ENCODE results near the gene NOL4L. TPM values are rescaled to one million over a fixed set of nuclear protein-coding genes. Genes with fewer than 3 reads are reported as not detected.

The NOL4L gene
- polyA plus RNA-seq, 2 of the 4 experiments (the other 2 are of a cell fraction) = 9.5 to 11.8 TPM

DNA sequence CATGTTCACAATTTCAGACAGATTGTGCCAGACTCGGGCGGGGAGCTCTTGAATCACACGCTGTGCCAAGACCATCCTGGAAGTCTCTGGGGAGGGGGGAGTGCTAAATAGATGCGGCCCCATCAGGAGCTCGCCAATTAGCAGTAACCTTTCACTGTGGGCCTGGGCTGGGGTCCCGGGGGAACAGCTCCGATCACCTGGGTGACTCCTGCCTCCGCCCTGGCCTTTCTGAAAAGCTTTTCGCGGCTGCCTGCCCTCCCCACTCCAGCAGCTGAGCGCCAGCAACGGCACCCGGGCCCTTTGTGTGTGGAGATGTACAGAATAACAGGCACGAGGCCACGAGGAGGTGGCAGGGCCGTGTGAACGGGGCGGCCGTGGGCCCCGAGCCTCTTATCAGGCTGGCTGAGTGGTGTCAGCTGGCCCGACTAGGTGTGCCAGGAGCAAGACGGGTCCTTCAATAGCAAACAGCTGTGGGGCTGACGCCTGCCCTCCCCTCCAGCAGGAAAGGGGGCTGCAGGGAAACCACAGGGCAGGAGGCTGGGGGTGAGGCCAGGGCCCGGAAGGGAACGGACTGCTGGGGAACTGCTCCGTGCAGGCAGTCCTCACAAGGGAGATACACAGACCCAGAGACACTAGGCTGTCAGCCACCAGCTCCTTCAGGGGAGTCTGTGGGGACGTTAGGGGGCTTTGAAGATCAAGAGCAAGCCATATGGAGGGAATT, 56.8 kb downstream of the NOL4L start:
- POLR2A ChIA-PET = no interaction called here
- 73% methylated on average over 27 of the region's 27 CpGs for WGBS (ENCODE audit: missing lambda C conversion rate)
- no peak overlapping the region for H3K27ac ChIP-seq
- CTCF ChIA-PET = interaction anchor here (1.3 to 27.6 kb wide), 2 partner anchors 8 to 123 kb away, joined by 3 to 670 read pairs; no protein-coding TSS in a partner anchor
- no peak overlapping the region for H3K4me2 ChIP-seq
- H3K9me3 ChIP-seq = no peaks in the 10 kb centered on the region
- TF ChIP-seq RARB (CRISPR knock-in tag; IDR thresholded peaks at IDR 0.05) = no peak
- TF ChIP-seq RFX5 (IDR thresholded peaks at IDR 0.05) = no peak
- TF ChIP-seq EHF (CRISPR knock-in tag; IDR thresholded peaks at IDR 0.05) = no peak
- TF ChIP-seq, protein P1, sequence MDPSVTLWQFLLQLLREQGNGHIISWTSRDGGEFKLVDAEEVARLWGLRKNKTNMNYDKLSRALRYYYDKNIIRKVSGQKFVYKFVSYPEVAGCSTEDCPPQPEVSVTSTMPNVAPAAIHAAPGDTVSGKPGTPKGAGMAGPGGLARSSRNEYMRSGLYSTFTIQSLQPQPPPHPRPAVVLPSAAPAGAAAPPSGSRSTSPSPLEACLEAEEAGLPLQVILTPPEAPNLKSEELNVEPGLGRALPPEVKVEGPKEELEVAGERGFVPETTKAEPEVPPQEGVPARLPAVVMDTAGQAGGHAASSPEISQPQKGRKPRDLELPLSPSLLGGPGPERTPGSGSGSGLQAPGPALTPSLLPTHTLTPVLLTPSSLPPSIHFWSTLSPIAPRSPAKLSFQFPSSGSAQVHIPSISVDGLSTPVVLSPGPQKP (IDR thresholded peaks at IDR 0.05; ENCODE audit: low read depth, low read length) = no peak
- no peak for TF ChIP-seq CHD2 (IDR thresholded peaks at IDR 0.05; ENCODE audit: low read length, partially characterized antibody)
- no peak for TF ChIP-seq MYC (IDR thresholded peaks at IDR 0.05; ENCODE audit: borderline replicate concordance, low read length)
- no peak for TF ChIP-seq KDM5A (IDR thresholded peaks at IDR 0.05)
- TF ChIP-seq BHLHE40 (IDR thresholded peaks at IDR 0.05; ENCODE audit: low read depth, low read length) = no peak
- no peak for TF ChIP-seq JUN (IDR thresholded peaks at IDR 0.05)
- TF ChIP-seq FOSL2 (IDR thresholded peaks at IDR 0.05) = no peak
- no peak for TF ChIP-seq FOSL2 (CRISPR knock-in tag; IDR thresholded peaks at IDR 0.05)
- TF ChIP-seq ZSCAN20 (CRISPR knock-in tag; IDR thresholded peaks at IDR 0.05) = no peak
- TF ChIP-seq, protein P2, sequence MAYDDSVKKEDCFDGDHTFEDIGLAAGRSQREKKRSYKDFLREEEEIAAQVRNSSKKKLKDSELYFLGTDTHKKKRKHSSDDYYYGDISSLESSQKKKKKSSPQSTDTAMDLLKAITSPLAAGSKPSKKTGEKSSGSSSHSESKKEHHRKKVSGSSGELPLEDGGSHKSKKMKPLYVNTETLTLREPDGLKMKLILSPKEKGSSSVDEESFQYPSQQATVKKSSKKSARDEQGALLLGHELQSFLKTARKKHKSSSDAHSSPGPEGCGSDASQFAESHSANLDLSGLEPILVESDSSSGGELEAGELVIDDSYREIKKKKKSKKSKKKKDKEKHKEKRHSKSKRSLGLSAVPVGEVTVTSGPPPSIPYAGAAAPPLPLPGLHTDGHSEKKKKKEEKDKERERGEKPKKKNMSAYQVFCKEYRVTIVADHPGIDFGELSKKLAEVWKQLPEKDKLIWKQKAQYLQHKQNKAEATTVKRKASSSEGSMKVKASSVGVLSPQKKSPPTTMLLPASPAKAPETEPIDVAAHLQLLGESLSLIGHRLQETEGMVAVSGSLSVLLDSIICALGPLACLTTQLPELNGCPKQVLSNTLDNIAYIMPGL (CRISPR knock-in tag; IDR thresholded peaks at IDR 0.05; ENCODE audit: borderline replicate concordance) = no peak
- no peak for TF ChIP-seq CHD4 (IDR thresholded peaks at IDR 0.05; ENCODE audit: borderline replicate concordance)
- TF ChIP-seq POLR2AphosphoS2 (conservative IDR thresholded peaks at IDR 0.05; ENCODE audit: low read length) = no peak
- no peak for TF ChIP-seq POLR2A (IDR thresholded peaks at IDR 0.05; ENCODE audit: low read length)
- TF ChIP-seq HEYL (CRISPR knock-in tag; IDR thresholded peaks at IDR 0.05) = no peak
- TF ChIP-seq SMC3 (IDR thresholded peaks at IDR 0.05) = no peak
- TF ChIP-seq, protein P3, sequence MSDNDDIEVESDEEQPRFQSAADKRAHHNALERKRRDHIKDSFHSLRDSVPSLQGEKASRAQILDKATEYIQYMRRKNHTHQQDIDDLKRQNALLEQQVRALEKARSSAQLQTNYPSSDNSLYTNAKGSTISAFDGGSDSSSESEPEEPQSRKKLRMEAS (IDR thresholded peaks at IDR 0.05) = no peak
- TF ChIP-seq HOXB5 (CRISPR knock-in tag; IDR thresholded peaks at IDR 0.05) = no peak
- no peak for TF ChIP-seq NR3C1 (IDR thresholded peaks at IDR 0.05)
- H3K4me3 ChIP-seq = no peak overlapping the region
- no peaks in the 10 kb centered on the region for H3K4me1 ChIP-seq
- FAIRE-seq (no peak), ATAC-seq (no peak; a peak in 1 of 6 replicates), DNase-seq (ENCODE audit: low read depth in 1 of 2, low spot score in 1 of 2) (no peak)

DNA sequence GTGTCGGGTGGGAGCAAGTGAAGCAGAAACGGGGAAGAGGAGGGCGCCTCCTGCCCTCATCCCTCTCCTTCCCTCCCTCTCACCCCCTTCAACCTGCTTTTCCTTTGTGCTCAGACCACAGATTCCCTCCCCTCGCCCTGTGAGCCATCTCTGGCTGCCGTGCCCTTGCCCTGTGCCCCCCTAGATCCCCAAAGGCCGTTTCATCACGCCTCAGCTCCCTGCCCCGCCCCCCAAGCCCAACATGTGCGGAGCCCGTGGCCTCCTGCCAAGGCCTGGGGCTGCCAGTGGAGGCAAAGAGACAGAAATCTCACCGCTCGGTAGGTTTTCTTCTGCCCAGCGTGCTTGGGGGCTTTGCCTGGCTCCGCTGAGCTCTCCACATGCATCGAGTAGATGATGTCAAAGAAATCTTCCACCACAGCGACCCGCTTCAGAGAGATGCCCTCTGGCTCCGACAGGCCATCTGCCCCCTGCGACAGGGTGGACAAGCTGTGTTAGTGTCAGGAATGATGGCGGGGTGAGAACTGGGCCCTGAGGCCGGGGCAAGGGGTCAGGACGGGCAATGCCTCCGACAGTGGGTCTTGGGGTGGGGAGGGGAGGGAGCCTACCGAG, 57.6 kb downstream of the NOL4L start:
- Histone ChIP-seq H3K9me3 (no peaks in the 10 kb centered on the region), H3K27ac (no peak overlapping the region), H3K4me2 (no peak overlapping the region), H3K4me1 (no peaks in the 10 kb centered on the region), H3K4me3 (no peak overlapping the region)
- DNase-seq (ENCODE audit: low read depth in 1 of 2, low spot score in 1 of 2) (no peak), FAIRE-seq (no peak), ATAC-seq (no peak)
- TF ChIP-seq CEBPB (IDR thresholded peaks at IDR 0.05) (no peak), JUNB (IDR thresholded peaks at IDR 0.05) (no peak), CHD2 (IDR thresholded peaks at IDR 0.05; ENCODE audit: low read length, partially characterized antibody) (no peak), NFE2L2 (conservative IDR thresholded peaks at IDR 0.05; ENCODE audit: low read length) (no peak), RAD21 (conservative IDR thresholded peaks at IDR 0.05 in 1 of 2, IDR thresholded peaks at IDR 0.05 in 1 of 2) (no peak), CHD4 (IDR thresholded peaks at IDR 0.05; ENCODE audit: borderline replicate concordance) (no peak), KDM1A (IDR thresholded peaks at IDR 0.05; ENCODE audit: low read depth) (no peak), BHLHE40 (IDR thresholded peaks at IDR 0.05; ENCODE audit: low read depth, low read length) (no peak)
- ChIA-PET CTCF (interaction anchor here (0.7 to 27.6 kb wide), 4 partner anchors 9 to 191 kb away, joined by 3 to 670 read pairs (median 4); no protein-coding TSS in a partner anchor), POLR2A (no interaction called here)
- WGBS (ENCODE audit: missing lambda C conversion rate) = 79% methylated on average over 16 of the region's 24 CpGs
